Fibroblast of pulmonary artery (primary cell): ENCODE measurements around the gene MPC2.
"Not testable (repeated sequence)": the region's sequence is repeated elsewhere in the genome, so short reads cannot be mapped to it uniquely, and the experiment has no call there.

ENCODE experiments used
- DNase-seq: peaks from one replicate; pipeline ENCODE4 v3.0.0-alpha.2; 2010; ENCODE audit warnings: low read depth
- H3K4me3 ChIP-seq: replicated peaks from 2 replicates; pipeline ENCODE4 v1.5.1; 2011; ENCODE audit warnings: low read depth, mild to moderate bottlenecking, control low read depth, low read length, moderate library complexity
- CTCF ChIP-seq: IDR thresholded peaks from 2 replicates; pipeline ENCODE4 v1.5.1; 2011; ENCODE audit warnings: mild to moderate bottlenecking, control low read depth, low read length, inconsistent platforms; ENCODE audit errors: missing control alignments

The MPC2 gene

GRCh38 chr1:167935216-167936067, 1.4 kb downstream of the MPC2 start:
- no peak for TF ChIP-seq CTCF
- H3K4me3 ChIP-seq = peak overlapping the region; percentile 96
- peak; percentile 35 for DNase-seq

- H3K4me3 ChIP-seq = peak overlapping the region; percentile 96
- no peak for TF ChIP-seq CTCF
- peak; percentile 42 for DNase-seq
These were observed 2.3 kb downstream of the MPC2 start for GRCh38 chr1:167934426-167935215.

DNA sequence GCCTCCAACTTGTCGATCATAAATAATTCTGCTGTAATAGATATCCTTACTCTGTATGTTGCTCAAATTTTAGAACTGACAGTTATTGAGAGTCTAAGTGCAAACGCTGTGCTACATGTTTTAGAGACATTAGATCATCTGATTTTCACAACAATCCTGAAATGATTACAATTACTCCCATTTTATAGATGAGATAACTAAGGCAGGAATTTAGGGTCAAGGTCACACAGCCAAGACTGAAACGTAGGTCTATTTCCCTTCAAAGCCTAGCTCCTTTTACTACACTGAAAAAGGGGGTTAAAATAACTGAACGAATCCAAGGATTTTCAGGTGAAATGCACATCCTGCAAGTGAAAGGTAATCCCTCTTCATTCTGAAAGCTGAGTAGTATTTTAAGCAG, 3.1 kb downstream of the MPC2 start:
- no peak for DNase-seq
- TF ChIP-seq CTCF = no peak
- peak overlapping the region; percentile 96 for H3K4me3 ChIP-seq

DNA sequence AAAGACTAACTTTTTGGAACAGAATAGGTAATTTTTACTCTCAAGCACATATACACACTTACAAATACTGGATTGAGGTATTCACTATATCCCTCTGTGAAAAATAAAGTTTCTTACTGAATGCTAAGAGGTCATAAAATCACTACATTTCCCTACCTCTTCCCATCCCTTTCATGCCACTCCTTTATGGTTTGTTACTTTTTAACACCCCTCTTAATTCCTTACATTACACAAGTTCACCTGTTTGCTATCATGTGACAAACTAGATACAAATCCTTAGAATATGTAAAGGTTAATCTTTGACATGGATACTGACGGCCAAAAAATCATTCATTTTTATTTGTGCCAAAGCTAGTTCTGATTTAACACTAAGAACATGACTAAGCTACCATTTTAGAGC, 7.1 kb downstream of the MPC2 start:
- no peak overlapping the region for H3K4me3 ChIP-seq
- DNase-seq = no peak
- no peak for TF ChIP-seq CTCF

- DNase-seq, H3K4me3 ChIP-seq: not testable (repeated sequence)
These were observed 8.0 kb downstream of the MPC2 start for GRCh38 chr1:167928919-167929318.

DNA sequence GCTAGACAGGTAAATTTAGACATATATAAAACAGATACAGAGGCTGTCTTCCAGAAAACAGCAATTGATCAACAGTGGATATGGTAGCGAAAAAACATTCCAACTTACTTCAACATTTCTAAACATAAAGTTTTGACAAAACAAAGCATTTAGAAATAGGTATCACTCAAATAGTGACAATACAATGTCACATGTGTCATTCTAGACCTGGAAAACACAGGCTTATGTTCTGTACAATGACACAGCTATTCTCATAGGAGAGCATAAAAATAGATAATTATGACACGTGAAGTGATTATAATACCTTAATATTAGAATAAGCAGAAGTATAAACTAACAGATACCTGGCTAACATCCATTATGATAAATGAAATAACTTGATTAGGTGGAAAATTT, 8.4 kb downstream of the MPC2 start:
- H3K4me3 ChIP-seq = no peak overlapping the region
- DNase-seq = no peak
- TF ChIP-seq CTCF = no peak

DNA sequence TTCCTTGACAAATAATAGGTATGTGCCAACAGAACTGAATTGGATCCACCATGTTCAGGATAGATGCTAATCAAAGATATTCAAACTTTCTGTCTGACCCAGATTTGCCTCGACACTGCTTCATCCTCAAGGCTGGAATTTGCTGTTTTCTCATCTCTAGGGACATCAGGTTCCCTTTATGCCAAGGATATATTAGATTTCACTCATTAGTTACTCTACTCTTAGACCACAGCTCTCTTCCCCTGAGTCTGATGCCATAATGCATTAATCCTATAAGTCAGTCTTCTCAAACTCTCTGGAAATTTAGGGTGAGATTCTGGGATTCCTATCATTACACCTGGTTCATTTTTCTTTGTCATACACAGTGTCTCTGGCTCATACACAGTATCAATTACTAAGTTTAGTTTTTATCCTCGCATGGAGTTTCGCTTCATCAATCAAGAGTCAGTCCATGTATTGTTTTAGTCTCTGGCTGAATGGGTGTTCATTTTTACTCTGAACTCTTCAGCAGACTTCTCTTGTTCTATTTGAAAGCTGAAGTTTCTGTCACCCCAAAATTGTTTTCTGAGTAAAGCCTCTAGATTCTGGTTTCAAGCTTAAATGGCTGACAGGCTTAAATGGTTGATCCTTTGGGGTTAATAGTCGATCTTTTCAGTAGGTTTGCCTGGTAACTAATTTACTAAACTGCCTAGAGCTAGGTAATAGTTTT, 9.7 kb downstream of the MPC2 start:
- TF ChIP-seq CTCF = no peak
- H3K4me3 ChIP-seq = no peak overlapping the region
- no peak for DNase-seq
